NB4 (cell line): Measurements from ENCODE around the gene VIM.

Source experiments
- MAX ChIP-seq: IDR thresholded peaks from 2 replicates; pipeline ENCODE4 v1.6.1; 2011; ENCODE audit warnings: low read depth, low read length
- MYC ChIP-seq: IDR thresholded peaks from 2 replicates; pipeline ENCODE4 v1.6.1; 2011; ENCODE audit warnings: low read depth, low read length
- POLR2A ChIP-seq: IDR thresholded peaks from 2 replicates; pipeline ENCODE4 v1.6.1; 2011; ENCODE audit warnings: mild to moderate bottlenecking; ENCODE audit not compliant: insufficient read length; ENCODE audit errors: extremely low read depth
- TF ChIP-seq, protein P1 (sequence below): IDR thresholded peaks from one replicate; pipeline ENCODE4 v1.5.1; 2012; ENCODE audit warnings: low read depth, low read length

- TF ChIP-seq MYC (no peak), POLR2A (no peak), MAX (no peak)
- TF ChIP-seq, protein P1, sequence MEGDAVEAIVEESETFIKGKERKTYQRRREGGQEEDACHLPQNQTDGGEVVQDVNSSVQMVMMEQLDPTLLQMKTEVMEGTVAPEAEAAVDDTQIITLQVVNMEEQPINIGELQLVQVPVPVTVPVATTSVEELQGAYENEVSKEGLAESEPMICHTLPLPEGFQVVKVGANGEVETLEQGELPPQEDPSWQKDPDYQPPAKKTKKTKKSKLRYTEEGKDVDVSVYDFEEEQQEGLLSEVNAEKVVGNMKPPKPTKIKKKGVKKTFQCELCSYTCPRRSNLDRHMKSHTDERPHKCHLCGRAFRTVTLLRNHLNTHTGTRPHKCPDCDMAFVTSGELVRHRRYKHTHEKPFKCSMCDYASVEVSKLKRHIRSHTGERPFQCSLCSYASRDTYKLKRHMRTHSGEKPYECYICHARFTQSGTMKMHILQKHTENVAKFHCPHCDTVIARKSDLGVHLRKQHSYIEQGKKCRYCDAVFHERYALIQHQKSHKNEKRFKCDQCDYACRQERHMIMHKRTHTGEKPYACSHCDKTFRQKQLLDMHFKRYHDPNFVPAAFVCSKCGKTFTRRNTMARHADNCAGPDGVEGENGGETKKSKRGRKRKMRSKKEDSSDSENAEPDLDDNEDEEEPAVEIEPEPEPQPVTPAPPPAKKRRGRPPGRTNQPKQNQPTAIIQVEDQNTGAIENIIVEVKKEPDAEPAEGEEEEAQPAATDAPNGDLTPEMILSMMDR, result no peak
Measured at GRCh38 chr10:17181110-17181509, 46.9 kb upstream of the VIM start.
